ENCODE results near the gene TBCC.
A peak's percentile ranks its signal among the peaks of the same experiment; 100 is the strongest.

Gene TBCC

DNA sequence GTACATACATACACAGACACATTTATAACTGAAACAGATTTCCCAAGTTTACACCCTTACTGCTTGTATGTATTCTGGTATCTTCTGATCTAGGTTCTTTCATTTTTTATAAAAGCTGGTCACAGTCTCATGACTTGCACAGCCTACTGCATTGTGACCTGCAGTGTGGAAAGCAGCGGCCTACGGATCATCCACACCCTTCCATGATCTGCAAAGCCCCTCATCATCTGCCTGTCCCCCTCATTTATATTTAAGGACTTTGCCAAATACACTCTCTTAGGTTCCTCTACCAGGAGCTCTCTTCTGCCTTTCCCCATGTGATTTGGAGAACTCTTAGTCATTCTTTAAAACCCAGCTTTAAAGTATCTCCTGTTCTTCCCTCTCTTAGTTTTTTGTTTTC is 23.9 kb upstream of the TBCC start:
- H3K27ac ChIP-seq (ENCODE audit: low read depth, low read length), result no peak overlapping the region

DNA sequence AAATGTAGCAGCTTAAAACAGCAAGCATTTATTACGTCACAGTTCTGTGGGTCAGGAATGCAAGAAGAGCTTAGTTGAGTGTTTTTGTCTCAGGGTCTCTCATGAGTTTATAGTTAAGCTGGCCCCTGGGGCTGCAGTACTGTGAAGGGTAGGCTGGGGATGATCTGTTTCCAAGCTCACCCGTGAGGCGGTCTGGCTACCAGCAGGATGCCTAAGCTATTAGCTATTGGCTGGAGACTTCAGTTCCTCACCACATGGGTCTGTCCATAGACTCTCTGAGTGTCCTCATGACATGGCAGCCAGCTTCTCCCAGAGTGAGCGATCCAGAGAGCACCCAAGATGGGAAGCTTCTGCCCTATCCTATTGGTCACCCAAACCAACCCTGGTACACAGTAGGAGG is 23.1 kb upstream of the TBCC start:
- Histone ChIP-seq H3K4me1 (ENCODE audit: control insufficient read depth, insufficient read depth, low read length) (peaks cover 19% of the 10 kb centered on the region), H3K27ac (ENCODE audit: low read depth, low read length) (no peak overlapping the region), H3K9ac (ENCODE audit: low read depth, low read length) (no peak overlapping the region), H3K27me3 (ENCODE audit: control insufficient read depth, insufficient read depth, low read length) (no peaks in the 10 kb centered on the region), H3K4me3 (ENCODE audit: low read depth, low read length) (no peak overlapping the region), H3K9me3 (ENCODE audit: control insufficient read depth, insufficient read depth, low read length) (no peaks in the 10 kb centered on the region), H3K36me3 (ENCODE audit: control insufficient read depth, insufficient read depth, low read length) (no peaks in the 10 kb centered on the region)

More for the DNA sequence above, 23.9 kb upstream of the TBCC start:
- Histone ChIP-seq H3K36me3 (ENCODE audit: control insufficient read depth, insufficient read depth, low read length) (no peaks in the 10 kb centered on the region), H3K9ac (ENCODE audit: low read depth, low read length) (no peak overlapping the region), H3K4me3 (ENCODE audit: low read depth, low read length) (no peak overlapping the region), H3K4me1 (ENCODE audit: control insufficient read depth, insufficient read depth, low read length) (peaks cover 19% of the 10 kb centered on the region), H3K9me3 (ENCODE audit: control insufficient read depth, insufficient read depth, low read length) (no peaks in the 10 kb centered on the region), H3K27me3 (ENCODE audit: control insufficient read depth, insufficient read depth, low read length) (no peaks in the 10 kb centered on the region)

DNA sequence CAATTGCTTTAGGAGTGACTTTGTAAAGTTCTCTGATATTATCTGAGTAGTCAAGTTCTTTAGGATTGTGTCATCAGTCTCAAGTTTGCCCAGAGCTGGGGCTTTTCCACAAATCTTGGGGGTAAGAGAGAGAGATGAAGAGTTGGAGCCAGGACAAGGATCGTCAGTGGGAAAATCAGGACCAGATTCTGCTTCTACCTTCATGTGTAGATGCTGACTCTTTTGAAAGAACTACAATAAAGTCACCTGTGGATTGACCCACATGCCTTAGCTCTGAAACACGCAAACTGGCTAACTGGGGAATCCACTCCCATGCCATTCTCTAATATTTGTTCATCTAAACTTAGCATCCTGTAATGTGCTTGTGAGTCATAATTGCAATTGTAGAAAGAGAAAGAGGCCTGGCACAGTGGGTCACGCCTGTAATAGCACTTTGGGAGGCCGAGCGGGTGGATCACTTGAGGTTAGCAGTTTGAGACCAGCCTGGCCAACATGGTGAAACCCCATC is 20.3 kb upstream of the TBCC start:
- H3K27me3 ChIP-seq (ENCODE audit: control insufficient read depth, insufficient read depth, low read length), result no peaks in the 10 kb centered on the region
- H3K4me3 ChIP-seq (ENCODE audit: low read depth, low read length), result no peak overlapping the region
- H3K4me1 ChIP-seq (ENCODE audit: control insufficient read depth, insufficient read depth, low read length), result peaks cover 11% of the 10 kb centered on the region
- no peak overlapping the region for H3K27ac ChIP-seq (ENCODE audit: low read depth, low read length)
- H3K9me3 ChIP-seq (ENCODE audit: control insufficient read depth, insufficient read depth, low read length), result no peaks in the 10 kb centered on the region
- H3K9ac ChIP-seq (ENCODE audit: low read depth, low read length), result no peak overlapping the region
- H3K36me3 ChIP-seq (ENCODE audit: control insufficient read depth, insufficient read depth, low read length), result no peaks in the 10 kb centered on the region

DNA sequence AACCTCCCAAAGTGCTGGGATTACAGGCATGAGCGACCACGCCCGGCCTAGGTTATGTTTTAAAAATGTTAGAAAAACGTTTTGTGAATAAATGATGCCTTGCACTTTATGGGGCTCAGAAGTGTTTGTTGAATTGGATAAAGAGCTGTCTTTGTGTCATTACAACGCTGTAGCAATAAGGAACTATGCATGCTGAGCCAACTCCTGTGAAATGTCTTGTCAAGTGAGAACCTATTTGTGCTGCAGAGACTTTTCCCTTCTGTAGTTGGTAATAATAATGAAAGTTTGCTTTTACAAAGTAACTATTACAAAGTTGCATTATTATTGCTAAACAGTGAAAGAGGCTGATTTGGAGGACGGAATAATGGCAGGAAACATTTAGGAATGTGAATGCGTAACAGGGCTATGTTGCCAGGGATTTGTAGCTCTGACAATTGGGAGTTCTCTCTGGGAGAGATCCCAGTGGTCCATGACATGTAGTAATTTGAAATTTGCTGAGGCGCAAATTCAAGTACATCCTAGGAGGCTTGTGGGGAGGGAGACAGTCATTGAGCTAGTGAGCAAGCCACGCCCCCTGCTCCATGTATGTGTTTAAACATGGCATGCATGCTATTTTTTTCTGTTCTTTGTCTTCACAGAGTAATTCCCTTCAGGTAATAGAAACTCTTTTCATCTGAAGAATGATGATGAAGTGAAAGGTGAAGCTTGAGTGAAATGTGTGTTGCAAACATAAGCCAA is 19.2 kb upstream of the TBCC start:
- no peaks in the 10 kb centered on the region for H3K9me3 ChIP-seq (ENCODE audit: control insufficient read depth, insufficient read depth, low read length)
- peaks cover 6% of the 10 kb centered on the region for H3K4me1 ChIP-seq (ENCODE audit: control insufficient read depth, insufficient read depth, low read length)
- H3K9ac ChIP-seq (ENCODE audit: low read depth, low read length), result no peak overlapping the region
- no peak overlapping the region for H3K4me3 ChIP-seq (ENCODE audit: low read depth, low read length)
- H3K27me3 ChIP-seq (ENCODE audit: control insufficient read depth, insufficient read depth, low read length), result no peaks in the 10 kb centered on the region
- no peak overlapping the region for H3K27ac ChIP-seq (ENCODE audit: low read depth, low read length)
- H3K36me3 ChIP-seq (ENCODE audit: control insufficient read depth, insufficient read depth, low read length), result no peaks in the 10 kb centered on the region

DNA sequence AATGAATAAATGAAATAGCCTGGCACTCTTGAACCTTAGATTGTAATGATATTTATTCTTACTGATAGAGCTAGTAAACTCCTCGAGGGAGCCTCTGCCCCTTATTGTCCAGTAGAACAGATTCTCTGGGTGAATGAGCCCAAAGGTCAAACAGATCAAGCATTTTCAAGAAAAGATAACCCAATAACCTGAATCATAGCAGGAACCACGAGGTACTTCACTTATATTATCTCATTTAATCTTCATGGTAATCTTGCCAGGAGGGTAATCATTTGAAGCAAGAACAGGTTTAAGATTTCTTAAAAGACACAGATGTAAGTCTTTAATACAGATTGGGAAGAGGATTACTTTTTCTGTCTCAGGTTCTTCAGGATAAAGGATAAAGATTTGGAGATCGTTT is 17.0 kb upstream of the TBCC start:
- Histone ChIP-seq H3K9ac (ENCODE audit: low read depth, low read length) (no peak overlapping the region), H3K9me3 (ENCODE audit: control insufficient read depth, insufficient read depth, low read length) (no peaks in the 10 kb centered on the region), H3K4me1 (ENCODE audit: control insufficient read depth, insufficient read depth, low read length) (peaks cover 10% of the 10 kb centered on the region), H3K4me3 (ENCODE audit: low read depth, low read length) (no peak overlapping the region), H3K27ac (ENCODE audit: low read depth, low read length) (no peak overlapping the region), H3K36me3 (ENCODE audit: control insufficient read depth, insufficient read depth, low read length) (peaks cover 12% of the 10 kb centered on the region; the same call in 1 of the 2 replicates), H3K27me3 (ENCODE audit: control insufficient read depth, insufficient read depth, low read length) (no peaks in the 10 kb centered on the region)

DNA sequence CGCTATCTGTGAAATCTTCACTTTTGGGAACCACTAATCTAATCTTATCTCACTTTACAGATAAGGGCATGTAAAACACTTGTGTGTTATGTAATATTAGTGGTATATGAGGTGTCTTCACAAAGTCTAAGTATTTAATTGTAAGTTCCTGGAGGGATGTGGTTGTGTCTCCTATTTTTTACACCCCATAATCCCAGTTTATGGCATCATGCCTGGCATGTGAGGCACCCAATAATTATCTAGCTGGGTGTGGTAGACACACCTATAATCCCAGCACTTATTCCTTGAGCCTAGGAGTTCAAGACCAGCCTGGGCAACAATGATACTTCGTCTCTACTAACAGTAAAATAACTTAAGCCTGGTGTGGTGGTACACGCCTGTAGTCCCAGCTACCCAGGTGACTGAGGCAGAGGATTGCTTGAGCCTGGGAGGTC is 16.5 kb upstream of the TBCC start:
- Histone ChIP-seq H3K36me3 (ENCODE audit: control insufficient read depth, insufficient read depth, low read length) (peaks cover 12% of the 10 kb centered on the region; the same call in 1 of the 2 replicates), H3K27me3 (ENCODE audit: control insufficient read depth, insufficient read depth, low read length) (no peaks in the 10 kb centered on the region), H3K27ac (ENCODE audit: low read depth, low read length) (no peak overlapping the region), H3K9me3 (ENCODE audit: control insufficient read depth, insufficient read depth, low read length) (no peaks in the 10 kb centered on the region), H3K9ac (ENCODE audit: low read depth, low read length) (no peak overlapping the region), H3K4me1 (ENCODE audit: control insufficient read depth, insufficient read depth, low read length) (peaks cover 15% of the 10 kb centered on the region), H3K4me3 (ENCODE audit: low read depth, low read length) (no peak overlapping the region)

DNA sequence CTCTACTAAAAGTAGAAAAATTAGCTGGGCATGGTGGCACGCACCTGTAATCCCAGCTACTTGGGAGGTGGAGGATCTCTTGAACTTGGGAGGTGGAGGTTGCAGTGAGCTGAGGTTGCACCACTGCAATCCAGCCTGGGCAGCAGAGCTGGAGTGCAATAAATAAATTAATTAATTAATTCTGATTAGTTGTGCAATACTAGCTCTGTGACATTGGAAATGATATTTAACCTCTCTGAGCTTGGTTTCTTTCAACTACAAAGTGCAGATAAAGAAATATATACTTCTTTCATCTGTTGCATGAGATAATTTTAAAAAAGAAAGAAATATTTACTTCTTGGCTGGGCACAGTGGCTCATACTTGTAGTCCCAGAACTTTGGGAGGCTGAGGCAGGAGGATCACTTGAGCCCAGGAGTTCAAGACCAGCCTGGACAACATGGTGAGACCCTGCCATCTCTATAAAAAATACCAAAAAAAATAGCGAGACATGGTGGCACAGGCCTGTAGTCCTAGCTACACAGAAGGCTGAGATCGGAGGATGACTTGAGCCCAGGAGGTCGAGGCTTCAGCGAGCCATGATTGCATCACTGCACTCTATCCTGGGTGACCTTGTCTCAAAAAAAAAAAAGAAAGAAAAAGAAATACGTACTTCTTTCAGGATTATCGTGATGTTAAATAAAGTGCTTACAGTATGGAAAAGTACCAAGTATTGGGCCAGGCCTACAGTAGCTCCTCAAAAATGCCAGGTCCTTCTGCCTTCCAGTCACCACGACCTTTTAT is 15.6 kb upstream of the TBCC start:
- H3K9me3 ChIP-seq (ENCODE audit: control insufficient read depth, insufficient read depth, low read length), result no peaks in the 10 kb centered on the region
- peak overlapping the region; percentile 32 for H3K27ac ChIP-seq (ENCODE audit: low read depth, low read length)
- no peak overlapping the region for H3K9ac ChIP-seq (ENCODE audit: low read depth, low read length)

DNA sequence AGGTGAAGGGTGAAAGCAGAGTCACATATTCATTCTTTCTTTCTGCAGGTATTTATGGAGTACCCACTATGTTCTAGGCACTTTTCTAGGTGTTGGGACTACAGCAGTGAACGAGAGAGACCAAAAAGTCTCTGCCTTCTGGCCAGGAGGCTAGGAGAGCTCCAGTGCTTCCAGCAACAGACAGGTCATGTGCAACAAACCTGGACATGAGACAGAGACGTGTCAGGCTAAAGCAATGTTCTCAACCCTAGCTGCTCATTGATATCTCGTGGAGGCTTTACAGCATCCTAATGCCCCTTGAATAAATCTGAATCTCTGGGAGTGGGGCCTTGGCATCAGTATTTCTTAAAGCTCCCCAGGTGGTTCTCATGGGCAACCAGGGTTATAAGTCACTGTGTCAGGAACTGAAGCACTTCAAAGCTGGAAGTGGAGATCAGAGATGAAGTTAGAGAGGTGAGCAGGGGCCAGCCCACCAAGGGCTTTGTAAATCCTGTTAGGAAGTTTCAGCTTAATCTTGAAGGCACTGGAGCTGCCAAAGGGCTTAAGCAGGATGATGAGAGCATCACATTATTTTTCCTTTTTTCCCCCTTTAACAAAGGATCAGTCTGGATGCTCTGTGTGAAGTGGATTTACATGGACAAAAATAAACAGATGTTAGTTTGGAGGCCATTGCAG is 13.0 kb upstream of the TBCC start:
- no peak overlapping the region for H3K27ac ChIP-seq (ENCODE audit: low read depth, low read length)

More for the DNA sequence above, 15.6 kb upstream of the TBCC start:
- Histone ChIP-seq H3K4me1 (ENCODE audit: control insufficient read depth, insufficient read depth, low read length) (peaks cover 20% of the 10 kb centered on the region), H3K4me3 (ENCODE audit: low read depth, low read length) (no peak overlapping the region), H3K27me3 (ENCODE audit: control insufficient read depth, insufficient read depth, low read length) (no peaks in the 10 kb centered on the region), H3K36me3 (ENCODE audit: control insufficient read depth, insufficient read depth, low read length) (peaks cover 12% of the 10 kb centered on the region; the same call in 1 of the 2 replicates)

DNA sequence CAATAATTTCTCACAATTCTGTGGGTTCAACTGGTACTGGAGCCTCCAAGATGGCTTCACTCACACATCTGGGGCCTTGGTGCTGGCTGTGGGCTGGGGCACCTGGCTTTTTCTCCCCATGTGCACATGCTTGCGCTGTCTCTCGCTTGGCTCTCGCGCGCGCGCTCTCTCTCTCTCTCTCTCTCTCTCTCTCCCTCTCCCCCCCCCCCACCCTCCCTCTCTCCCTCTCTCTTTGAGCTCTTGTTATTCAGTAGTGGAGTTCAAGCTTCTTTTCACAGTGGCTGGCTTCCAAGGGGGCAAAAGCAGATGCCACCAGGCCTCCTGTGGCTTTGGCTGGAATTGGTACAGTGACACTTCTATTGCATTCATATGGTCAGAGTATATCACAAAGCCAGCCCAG is 10.8 kb upstream of the TBCC start:
- Histone ChIP-seq H3K27ac (ENCODE audit: low read depth, low read length) (peak overlapping the region; percentile 62), H3K9me3 (ENCODE audit: control insufficient read depth, insufficient read depth, low read length) (no peaks in the 10 kb centered on the region), H3K4me3 (ENCODE audit: low read depth, low read length) (0 out of 2 replicates have a peak overlapping the region, but pooled peaks have one; percentile 37), H3K4me1 (ENCODE audit: control insufficient read depth, insufficient read depth, low read length) (peaks cover 29% of the 10 kb centered on the region), H3K9ac (ENCODE audit: low read depth, low read length) (peak overlapping the region; percentile 48), H3K27me3 (ENCODE audit: control insufficient read depth, insufficient read depth, low read length) (no peaks in the 10 kb centered on the region), H3K36me3 (ENCODE audit: control insufficient read depth, insufficient read depth, low read length) (peaks cover 12% of the 10 kb centered on the region; the same call in 1 of the 2 replicates)

More for the DNA sequence above, 13.0 kb upstream of the TBCC start:
- H3K4me3 ChIP-seq (ENCODE audit: low read depth, low read length), result no peak overlapping the region
- peaks cover 33% of the 10 kb centered on the region for H3K4me1 ChIP-seq (ENCODE audit: control insufficient read depth, insufficient read depth, low read length)
- no peaks in the 10 kb centered on the region for H3K27me3 ChIP-seq (ENCODE audit: control insufficient read depth, insufficient read depth, low read length)
- H3K9ac ChIP-seq (ENCODE audit: low read depth, low read length), result no peak overlapping the region
- H3K36me3 ChIP-seq (ENCODE audit: control insufficient read depth, insufficient read depth, low read length), result peaks cover 12% of the 10 kb centered on the region; the same call in 1 of the 2 replicates
- H3K9me3 ChIP-seq (ENCODE audit: control insufficient read depth, insufficient read depth, low read length), result no peaks in the 10 kb centered on the region

DNA sequence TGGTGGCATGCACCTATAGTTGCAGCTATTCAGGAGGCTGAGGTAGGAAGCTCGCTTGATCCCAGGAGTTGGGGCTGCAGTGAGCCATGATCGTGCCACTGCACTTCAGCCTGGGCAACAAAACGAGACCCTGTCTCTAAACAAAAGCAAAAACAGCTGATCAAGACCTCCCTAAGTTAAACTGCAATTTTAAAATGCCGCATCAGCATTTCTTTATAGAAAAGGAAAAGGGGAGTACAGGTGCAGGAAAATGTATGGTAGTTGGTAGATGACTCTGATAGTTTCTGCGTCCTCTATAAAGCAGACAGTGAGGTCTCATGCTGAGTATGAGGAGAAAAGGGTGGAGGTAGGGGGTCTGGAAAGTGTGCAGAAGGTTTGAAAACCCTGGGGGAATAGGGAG is 8.9 kb upstream of the TBCC start:
- Histone ChIP-seq H3K4me3 (ENCODE audit: low read depth, low read length) (no peak overlapping the region), H3K36me3 (ENCODE audit: control insufficient read depth, insufficient read depth, low read length) (peaks cover 10% of the 10 kb centered on the region; the same call in 1 of the 2 replicates), H3K27me3 (ENCODE audit: control insufficient read depth, insufficient read depth, low read length) (no peaks in the 10 kb centered on the region)

More for the DNA sequence above, 8.9 kb upstream of the TBCC start:
- no peaks in the 10 kb centered on the region for H3K9me3 ChIP-seq (ENCODE audit: control insufficient read depth, insufficient read depth, low read length)
- H3K9ac ChIP-seq (ENCODE audit: low read depth, low read length), result no peak overlapping the region
- H3K27ac ChIP-seq (ENCODE audit: low read depth, low read length), result no peak overlapping the region
- H3K4me1 ChIP-seq (ENCODE audit: control insufficient read depth, insufficient read depth, low read length), result peaks cover 31% of the 10 kb centered on the region
